ENCODE measurements around the gene SLBP. TPM values are rescaled to one million over a fixed set of nuclear protein-coding genes. Genes with fewer than 3 reads are reported as not detected.
"Not testable (repeated sequence)": the region's sequence is repeated elsewhere in the genome, so short reads cannot be mapped to it uniquely, and the experiment has no call there.

SLBP gene
- total RNA-seq, 3 donors from 2014 or later: 21.9 to 31.7 (median 30.6) TPM

- no peak overlapping the region for H3K4me3 ChIP-seq
- no peak for TF ChIP-seq CTCF (IDR thresholded peaks at IDR 0.05)
- ATAC-seq: no peak
- H3K4me1 ChIP-seq (ENCODE audit: low read depth): no peaks in the 10 kb centered on the region
- intact Hi-C loops (cut with DNase I, micrococcal nuclease): no loop called here
- peaks cover 6% of the 10 kb centered on the region for H3K36me3 ChIP-seq (ENCODE audit: low read depth)
- DNase-seq: no peak
- no peaks in the 10 kb centered on the region for H3K9me3 ChIP-seq
Measured at GRCh38 chr4:1703867-1704266, 8.3 kb downstream of the SLBP start.

GRCh38 chr4:1701671-1702070, 10.4 kb downstream of the SLBP start:
- ATAC-seq: not testable (repeated sequence)

GRCh38 chr4:1695913-1696312, 16.2 kb downstream of the SLBP start:
- H3K36me3 ChIP-seq (ENCODE audit: low read depth): no peaks in the 10 kb centered on the region

More at GRCh38 chr4:1701671-1702070, 10.4 kb downstream of the SLBP start:
- intact Hi-C loops (cut with DNase I, micrococcal nuclease); H3K36me3 ChIP-seq (ENCODE audit: low read depth); H3K4me3 ChIP-seq; H3K9me3 ChIP-seq; DNase-seq; H3K4me1 ChIP-seq (ENCODE audit: low read depth): not testable (repeated sequence)

GRCh38 chr4:1693131-1693896, 18.8 kb downstream of the SLBP start:
- no peaks in the 10 kb centered on the region for H3K36me3 ChIP-seq (ENCODE audit: low read depth)
- peak; percentile 94 for TF ChIP-seq CTCF (IDR thresholded peaks at IDR 0.05)
- H3K4me1 ChIP-seq (ENCODE audit: low read depth): no peaks in the 10 kb centered on the region
- DNase-seq (peak; percentile 67 to 80 (median 79)), ATAC-seq (peak; percentile 98)
- no peaks in the 10 kb centered on the region for H3K9me3 ChIP-seq
- intact Hi-C loops (cut with DNase I, micrococcal nuclease): loop anchor here in 1 of 2 donors (2.0 kb wide), 1 partner anchor 33 kb away; no protein-coding TSS in a partner anchor
- no peak overlapping the region for H3K4me3 ChIP-seq

More at GRCh38 chr4:1695913-1696312, 16.2 kb downstream of the SLBP start:
- no peak for ATAC-seq
- TF ChIP-seq CTCF (IDR thresholded peaks at IDR 0.05): no peak
- intact Hi-C loops (cut with DNase I, micrococcal nuclease): no loop called here
- no peak for DNase-seq
- Histone ChIP-seq H3K9me3 (no peaks in the 10 kb centered on the region), H3K4me3 (no peak overlapping the region), H3K4me1 (ENCODE audit: low read depth) (no peaks in the 10 kb centered on the region)

- ATAC-seq (no peak), DNase-seq (no peak)
- no peak for TF ChIP-seq CTCF (IDR thresholded peaks at IDR 0.05)
- Histone ChIP-seq H3K4me3 (no peak overlapping the region), H3K9me3 (no peaks in the 10 kb centered on the region), H3K36me3 (ENCODE audit: low read depth) (no peaks in the 10 kb centered on the region), H3K4me1 (ENCODE audit: low read depth) (no peaks in the 10 kb centered on the region)
- intact Hi-C loops (cut with DNase I, micrococcal nuclease): loop anchor here in 1 of 2 donors (2.0 kb wide), 1 partner anchor 35 kb away; no protein-coding TSS in a partner anchor
Measured at GRCh38 chr4:1691737-1692373, 20.3 kb downstream of the SLBP start.

- DNase-seq: no peak
- intact Hi-C loops (cut with DNase I, micrococcal nuclease): no loop called here
- Histone ChIP-seq H3K9me3 (no peaks in the 10 kb centered on the region), H3K36me3 (ENCODE audit: low read depth) (no peaks in the 10 kb centered on the region), H3K4me1 (ENCODE audit: low read depth) (no peaks in the 10 kb centered on the region), H3K4me3 (no peak overlapping the region)
- no peak for ATAC-seq
- no peak for TF ChIP-seq CTCF (IDR thresholded peaks at IDR 0.05)
Measured at GRCh38 chr4:1690698-1691097, 21.4 kb downstream of the SLBP start.
